Heart right ventricle (tissue), 16 donors: Measurements from ENCODE around the gene CPXM1. TPM values are rescaled to one million over a fixed set of nuclear protein-coding genes. Genes with fewer than 3 reads are reported as not detected.
A peak's percentile ranks its signal among the peaks of the same experiment; 100 is the strongest.

Source experiments
- ATAC-seq, 8 donors: fragments of 200-7000 bp; cut with Tn5 transposase; one replicate each; pipeline ENCODE4 v1.9.1; 2020; ENCODE audit warnings: mild to moderate bottlenecking in 8 of 8, moderate library complexity in 8 of 8, moderate number of reproducible peaks in 1 of 8
- DNase-seq, 2 donors: peaks; one replicate each; pipeline ENCODE4 v3.0.0-alpha.2; 2020
- H3K27ac ChIP-seq, 10 donors: fragments of 200-600 bp; sonication (generic) in 2 of 10; one replicate each; pipeline versions ENCODE4 v1.5.0 to v1.8.0; 2020 to 2022; ENCODE audit warnings: mild to moderate bottlenecking in 3 of 10
- H3K27me3 ChIP-seq, 7 donors: fragments of 200-600 bp; one replicate each; pipeline ENCODE4 v1.8.0; 2021 to 2022; ENCODE audit warnings: mild to moderate bottlenecking in 2 of 7
- H3K36me3 ChIP-seq, 9 donors: fragments of 200-600 bp; sonication (generic) in 1 of 9; one replicate each; pipeline versions ENCODE4 v1.5.0 to v1.8.0; 2020 to 2022; ENCODE audit warnings: mild to moderate bottlenecking in 2 of 9
- H3K4me1 ChIP-seq, 9 donors: fragments of 200-600 bp; sonication (generic) in 1 of 9; one replicate each; pipeline versions ENCODE4 v1.5.0 to v1.8.0; 2020 to 2022; ENCODE audit warnings: mild to moderate bottlenecking in 4 of 9
- H3K4me3 ChIP-seq, 10 donors: fragments of 200-600 bp; sonication (generic) in 2 of 10; one replicate each; pipeline versions ENCODE4 v1.5.0 to v1.8.0; 2020 to 2022; ENCODE audit warnings: mild to moderate bottlenecking in 7 of 10, moderate library complexity in 2 of 10
- H3K9me3 ChIP-seq, 11 donors: fragments of 200-600 bp in 10 of 11; sonication (generic) in 2 of 11; one replicate each; pipeline versions ENCODE4 v1.5.0 to v1.8.0; 2013 to 2022; ENCODE audit warnings: mild to moderate bottlenecking in 2 of 11, control low read depth in 1 of 11, moderate library complexity in 1 of 11
- CTCF ChIP-seq, 9 donors: fragments of 200-600 bp; sonication (generic) in 2 of 9; IDR thresholded peaks; one replicate each; pipeline versions ENCODE4 v1.5.0 to v1.8.0; 2021 to 2022; ENCODE audit warnings: antibody characterized with exemption in 9 of 9, mild to moderate bottlenecking in 5 of 9, moderate library complexity in 1 of 9
- WGBS, 2 donors: extraction: QIAGEN DNeasy Blood & Tissue Kit; methylation state at CpG; one replicate each; pipeline ENCODE4 v1.1.7; 2013; ENCODE audit warnings: inconsistent platforms in 1 of 2; 5-methylcytosine and 5-hydroxymethylcytosine counted together
- intact Hi-C, 10 donors: fragments of 100-400 bp; cut with DNase I; formaldehyde crosslinking; loops; one replicate each; pipeline versions ENCODE4 v1.11.1 to v1.14.2; 2022
- polyA plus RNA-seq, 2 donors: library from polyadenylated mRNA; stranded (reverse); fragments of 200-250 nt; gene quantifications; one replicate each; pipeline ENCODE4 v1.2.3, GENCODE V29; 2013
- total RNA-seq, 10 donors: library from RNA; stranded (reverse); fragmentation: NEBNext Ultra II Directional in 3 of 10; extraction: Animal tissue kit (Norgen Biotek cat#: 25700) in 3 of 10; gene quantifications; one replicate each; pipeline versions ENCODE4 v1.2.1 to v1.2.4, GENCODE V29; 2021 to 2023
- donor health status: Arrhythmogenic right ventricular cardiomyopathy.
- donor health status: ischemic (EF 13 %, LVEDD 7.1; RV severe dilation, severe dysfunction).
- donor health status: healthy with polysubstance abuse.
- donor health status: DM: no; HTN: yes; CAD: no.
- donor health status: DM: no; HTN: no; CAD: no.
- donor health status: ischemic (EF 25% LVEDD 6.9; RV normal size, moderate dysfunction).
- donor health status: ischemic (EF 25% LVEDD 5.7; RV mildly dilated, moderate dysfunction).
- donor health status: healthy.
- donor health status: DM: yes; HTN: yes; CAD: no.
- donor health status: Ischemic cardiomyopathy.
- donor health status: ischemic (EF 35%, LVEDD 5.7; RV mildly dilated, moderate dysfunction).
- donor health status: nonischemic (EF 11% LVEDD 7.7; RV severe dilation, severe dysfunction).
- donor health status: DM: yes; HTN: yes; CAD: no.
- donor health status: PGD.
- donor health status: ischemic (EF 29% LVEDD 5.4; RV normal size, mild dysfunction).
- donor health status: nonischemic (EF 23%, LVEDD 6.1; RV moderate dilation, normal function).

The CPXM1 gene
- total and polyA plus RNA-seq, 12 donors: 0.48 to 4.9 (median 1.4) TPM; not detected in 1

DNA sequence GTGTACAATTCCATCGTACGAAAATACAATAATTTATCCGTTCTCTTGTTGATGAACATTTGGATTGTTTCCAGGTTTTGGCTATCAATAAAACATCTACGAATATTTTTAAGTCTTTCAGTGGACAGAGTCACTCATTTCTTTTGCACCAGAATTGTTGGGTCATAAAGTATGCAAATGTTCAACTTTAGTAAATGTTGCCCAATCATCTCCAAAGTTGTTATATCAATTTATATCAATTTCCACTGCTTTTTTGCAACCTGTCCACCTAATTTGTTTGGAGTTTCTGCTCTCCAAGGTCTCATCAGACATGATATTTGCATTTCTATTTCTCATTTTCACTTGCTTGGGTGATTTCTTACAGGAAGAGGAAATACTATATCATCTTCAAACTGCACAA is 26.2 kb upstream of the CPXM1 start:
- no peak for TF ChIP-seq CTCF (IDR thresholded peaks at IDR 0.05)
- H3K27me3 ChIP-seq: peaks cover 5 to 53% (median 33%) of the 10 kb centered on the region in 7 donors
- no peaks in the 10 kb centered on the region for H3K9me3 ChIP-seq
- H3K27ac ChIP-seq: no peak overlapping the region
- 93 to 96% methylated on average over 4 of the region's 4 CpGs for WGBS, 2 donors
- no peaks in the 10 kb centered on the region for H3K36me3 ChIP-seq
- H3K4me1 ChIP-seq: peaks cover 0 to 10% (median 0%) of the 10 kb centered on the region in 9 donors
- DNase-seq: no peak
- ATAC-seq: no peak
- intact Hi-C loops: no loop called here
- H3K4me3 ChIP-seq: no peak overlapping the region

DNA sequence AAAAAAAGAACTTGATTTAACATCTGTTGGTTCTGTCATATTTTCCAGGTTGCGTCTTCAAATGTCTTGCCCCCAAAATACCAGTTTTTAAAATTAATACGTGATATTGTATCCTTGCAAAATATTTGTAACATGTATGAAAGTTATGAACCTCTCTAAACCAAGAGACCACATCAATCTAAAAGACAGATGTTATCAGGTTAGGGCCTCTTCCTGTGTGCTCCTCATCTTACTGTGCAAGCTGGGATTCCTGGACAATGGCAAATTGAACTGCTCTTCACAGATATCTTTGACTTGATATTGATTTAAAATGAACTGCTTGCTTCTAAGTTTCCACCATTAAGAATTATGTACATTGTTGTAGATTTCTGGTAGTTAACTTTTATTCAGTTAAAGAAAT is 25.3 kb upstream of the CPXM1 start:
- TF ChIP-seq CTCF (IDR thresholded peaks at IDR 0.05): no peak
- Histone ChIP-seq H3K9me3 (no peaks in the 10 kb centered on the region), H3K4me3 (no peak overlapping the region), H3K4me1 (peaks cover 0 to 14% (median 3%) of the 10 kb centered on the region in 9 donors), H3K27me3 (peaks cover 8 to 62% (median 42%) of the 10 kb centered on the region in 7 donors), H3K27ac (no peak overlapping the region), H3K36me3 (no peaks in the 10 kb centered on the region)
- intact Hi-C loops: no loop called here
- no peak for ATAC-seq
- WGBS, 2 donors: 85 to 88% methylated on average over 2 of the region's 2 CpGs
- DNase-seq: no peak

DNA sequence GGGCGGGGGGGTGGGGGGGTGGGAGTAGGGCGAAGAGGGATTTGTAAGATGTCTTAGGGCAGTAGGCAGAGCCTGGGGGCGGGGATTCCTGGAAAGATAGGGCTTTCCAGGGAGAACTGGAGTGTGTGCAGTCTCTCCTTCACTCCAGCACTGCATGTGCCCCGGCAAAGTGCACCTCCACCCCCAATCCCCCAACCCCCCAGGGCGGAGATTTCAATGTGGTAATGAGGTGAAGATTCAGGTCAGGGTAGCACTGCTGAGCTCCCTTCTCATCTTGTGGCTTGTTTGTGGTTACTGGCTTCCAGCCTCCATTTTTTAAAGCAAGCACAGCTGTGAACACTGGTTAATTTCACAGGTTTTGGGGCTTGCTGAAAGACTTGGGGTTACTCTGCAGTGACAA is 21.6 kb upstream of the CPXM1 start:
- intact Hi-C loops: no loop called here
- H3K27ac ChIP-seq: no peak overlapping the region
- no peaks in the 10 kb centered on the region for H3K9me3 ChIP-seq
- H3K4me3 ChIP-seq: peak overlapping the region in 1 of 10 donors; percentile 18
- no peak for DNase-seq
- H3K36me3 ChIP-seq: no peaks in the 10 kb centered on the region
- TF ChIP-seq CTCF (IDR thresholded peaks at IDR 0.05): no peak
- peaks cover 0 to 21% (median 7%) of the 10 kb centered on the region in 9 donors for H3K4me1 ChIP-seq
- H3K27me3 ChIP-seq: peaks cover 8 to 55% (median 49%) of the 10 kb centered on the region in 7 donors
- 15 to 24% methylated on average over 5 of the region's 5 CpGs for WGBS, 2 donors
- no peak for ATAC-seq

GRCh38 chr20:2820896-2821869 is 20.8 kb upstream of the CPXM1 start:
- peak overlapping the region in 1 of 10 donors; percentile 18 for H3K4me3 ChIP-seq
- TF ChIP-seq CTCF (IDR thresholded peaks at IDR 0.05): no peak
- peaks cover 8 to 50% (median 40%) of the 10 kb centered on the region in 7 donors for H3K27me3 ChIP-seq
- H3K27ac ChIP-seq: peak overlapping the region in 1 of 10 donors; percentile 62
- H3K4me1 ChIP-seq: peaks cover 0 to 21% (median 7%) of the 10 kb centered on the region in 9 donors
- WGBS, 2 donors: 3 to 6% methylated on average over 64 to 68 of the region's 68 CpGs
- no peaks in the 10 kb centered on the region for H3K9me3 ChIP-seq
- ATAC-seq: peak in 4 of 8 donors; percentile 28 to 53 (median 32)
- intact Hi-C loops: no loop called here
- DNase-seq: no peak
- H3K36me3 ChIP-seq: no peaks in the 10 kb centered on the region
